ENCODE measurements around the gene TACR1.

DNA sequence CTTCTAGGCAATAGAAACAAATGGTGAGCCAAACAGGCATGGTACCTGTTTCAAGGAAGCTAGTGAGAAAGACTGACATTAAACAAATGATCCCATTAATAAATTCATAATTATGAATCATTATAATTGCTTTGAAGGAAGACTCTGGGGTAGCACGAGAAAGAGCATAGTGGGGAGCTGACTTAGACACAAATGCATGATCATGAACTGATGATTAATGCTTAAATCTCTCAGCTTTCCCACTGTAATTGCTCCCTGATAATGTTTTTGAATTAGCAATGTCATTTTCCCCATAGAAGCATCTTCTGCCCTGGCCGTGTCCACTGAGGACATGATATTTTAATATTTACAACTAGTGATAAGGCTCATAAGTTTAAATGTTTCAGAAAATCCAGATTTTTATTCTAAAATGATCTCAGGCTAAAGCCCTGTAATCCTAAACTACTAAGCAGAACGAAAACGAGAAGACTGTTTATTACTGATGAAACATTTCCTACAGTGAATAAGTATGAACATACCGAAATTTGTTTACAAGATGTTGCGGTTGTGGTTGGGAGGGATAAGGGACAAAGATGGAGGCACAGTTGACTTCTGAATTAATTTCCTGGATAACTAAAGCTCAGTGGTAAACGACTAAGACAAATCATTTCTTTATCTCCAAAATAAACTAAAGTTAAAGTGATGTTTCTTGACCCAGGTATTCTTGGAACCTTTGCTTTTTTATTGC is 47.3 kb upstream of the TACR1 start:
- TF ChIP-seq, protein P1, sequence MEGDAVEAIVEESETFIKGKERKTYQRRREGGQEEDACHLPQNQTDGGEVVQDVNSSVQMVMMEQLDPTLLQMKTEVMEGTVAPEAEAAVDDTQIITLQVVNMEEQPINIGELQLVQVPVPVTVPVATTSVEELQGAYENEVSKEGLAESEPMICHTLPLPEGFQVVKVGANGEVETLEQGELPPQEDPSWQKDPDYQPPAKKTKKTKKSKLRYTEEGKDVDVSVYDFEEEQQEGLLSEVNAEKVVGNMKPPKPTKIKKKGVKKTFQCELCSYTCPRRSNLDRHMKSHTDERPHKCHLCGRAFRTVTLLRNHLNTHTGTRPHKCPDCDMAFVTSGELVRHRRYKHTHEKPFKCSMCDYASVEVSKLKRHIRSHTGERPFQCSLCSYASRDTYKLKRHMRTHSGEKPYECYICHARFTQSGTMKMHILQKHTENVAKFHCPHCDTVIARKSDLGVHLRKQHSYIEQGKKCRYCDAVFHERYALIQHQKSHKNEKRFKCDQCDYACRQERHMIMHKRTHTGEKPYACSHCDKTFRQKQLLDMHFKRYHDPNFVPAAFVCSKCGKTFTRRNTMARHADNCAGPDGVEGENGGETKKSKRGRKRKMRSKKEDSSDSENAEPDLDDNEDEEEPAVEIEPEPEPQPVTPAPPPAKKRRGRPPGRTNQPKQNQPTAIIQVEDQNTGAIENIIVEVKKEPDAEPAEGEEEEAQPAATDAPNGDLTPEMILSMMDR (IDR thresholded peaks at IDR 0.05), result no peak
- TF ChIP-seq POLR2A (IDR thresholded peaks at IDR 0.05), result no peak
- TF ChIP-seq POLR2AphosphoS5 (IDR thresholded peaks at IDR 0.05), result no peak
